D721Med (cell line): Measurements from ENCODE around the gene CEACAM16.

Experiments used
- DNase-seq: peaks from one replicate; pipeline ENCODE4 v3.0.0; 2011; ENCODE audit warnings: low spot score; ENCODE audit not compliant: insufficient read length
- FAIRE-seq: peaks from 2 replicates; lab custom pipeline; 2011; peaks lifted over from hg19 to GRCh38; lab: Jason Lieb, UNC
- TF ChIP-seq, protein P1 (sequence below): IDR thresholded peaks from 2 replicates; pipeline ENCODE4 v1.5.1; 2012; ENCODE audit warnings: mild to moderate bottlenecking, control low read depth; ENCODE audit not compliant: insufficient read depth; ENCODE audit errors: missing control alignments

The CEACAM16 gene

DNA sequence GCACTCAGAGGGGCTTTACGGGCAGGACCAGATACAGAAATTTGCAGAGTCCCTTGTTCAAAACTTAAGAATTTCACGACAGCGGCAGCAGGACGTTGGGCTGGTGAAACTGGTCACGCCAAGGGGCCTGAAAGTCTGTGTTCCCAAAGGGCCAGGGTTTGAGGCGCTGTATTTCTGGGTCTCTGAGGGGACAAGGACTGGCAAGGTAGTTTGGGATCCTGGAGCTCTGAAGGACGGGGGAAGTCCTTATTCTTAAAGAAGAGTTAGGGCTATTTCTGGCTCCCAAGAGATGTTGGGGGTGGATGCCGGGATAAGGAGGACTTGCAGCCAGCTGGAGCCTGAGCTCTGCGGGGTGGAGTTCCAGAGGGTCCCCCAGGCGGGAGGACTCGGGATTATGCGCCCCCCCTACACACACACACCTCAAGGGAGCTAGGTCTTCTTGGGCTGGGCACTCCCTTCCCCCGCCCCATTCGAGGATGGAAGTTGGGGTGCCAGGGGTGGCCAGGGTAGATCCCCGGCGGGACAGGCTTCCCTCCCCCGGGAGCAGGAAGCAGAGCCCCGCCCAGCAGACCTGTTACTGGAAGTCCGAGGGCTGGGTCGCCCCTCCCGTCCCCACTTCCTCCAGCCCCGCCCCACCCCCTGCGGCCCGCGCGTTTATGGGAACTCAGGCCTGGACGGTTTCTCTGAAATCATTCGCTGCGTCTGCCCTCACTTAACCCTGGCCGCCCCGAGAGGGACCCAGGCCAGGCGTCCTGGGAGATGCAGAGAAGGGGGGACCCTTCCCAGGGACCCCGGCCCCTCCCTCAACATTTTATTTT, 55.2 kb downstream of the CEACAM16 start:
- FAIRE-seq (no peak), DNase-seq (no peak)
- TF ChIP-seq, protein P1, sequence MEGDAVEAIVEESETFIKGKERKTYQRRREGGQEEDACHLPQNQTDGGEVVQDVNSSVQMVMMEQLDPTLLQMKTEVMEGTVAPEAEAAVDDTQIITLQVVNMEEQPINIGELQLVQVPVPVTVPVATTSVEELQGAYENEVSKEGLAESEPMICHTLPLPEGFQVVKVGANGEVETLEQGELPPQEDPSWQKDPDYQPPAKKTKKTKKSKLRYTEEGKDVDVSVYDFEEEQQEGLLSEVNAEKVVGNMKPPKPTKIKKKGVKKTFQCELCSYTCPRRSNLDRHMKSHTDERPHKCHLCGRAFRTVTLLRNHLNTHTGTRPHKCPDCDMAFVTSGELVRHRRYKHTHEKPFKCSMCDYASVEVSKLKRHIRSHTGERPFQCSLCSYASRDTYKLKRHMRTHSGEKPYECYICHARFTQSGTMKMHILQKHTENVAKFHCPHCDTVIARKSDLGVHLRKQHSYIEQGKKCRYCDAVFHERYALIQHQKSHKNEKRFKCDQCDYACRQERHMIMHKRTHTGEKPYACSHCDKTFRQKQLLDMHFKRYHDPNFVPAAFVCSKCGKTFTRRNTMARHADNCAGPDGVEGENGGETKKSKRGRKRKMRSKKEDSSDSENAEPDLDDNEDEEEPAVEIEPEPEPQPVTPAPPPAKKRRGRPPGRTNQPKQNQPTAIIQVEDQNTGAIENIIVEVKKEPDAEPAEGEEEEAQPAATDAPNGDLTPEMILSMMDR = no peak

DNA sequence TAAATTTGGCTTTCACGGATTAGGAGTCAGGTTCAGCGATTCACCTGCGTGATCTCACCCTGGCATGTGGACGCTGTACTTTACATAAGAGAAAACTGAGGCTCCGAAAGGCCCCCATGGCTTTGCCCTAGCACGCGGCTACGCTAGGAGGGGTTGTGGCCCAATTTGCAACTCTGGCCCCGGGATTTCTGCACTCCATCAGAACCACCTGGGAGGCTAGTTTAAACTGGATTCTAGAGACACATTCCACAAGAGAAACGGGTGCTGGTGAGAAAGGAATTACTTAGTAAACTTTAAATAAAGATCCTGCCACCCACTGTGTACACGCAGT, 55.8 kb downstream of the CEACAM16 start:
- FAIRE-seq (no peak), DNase-seq (no peak)
- TF ChIP-seq, protein P1 = no peak

DNA sequence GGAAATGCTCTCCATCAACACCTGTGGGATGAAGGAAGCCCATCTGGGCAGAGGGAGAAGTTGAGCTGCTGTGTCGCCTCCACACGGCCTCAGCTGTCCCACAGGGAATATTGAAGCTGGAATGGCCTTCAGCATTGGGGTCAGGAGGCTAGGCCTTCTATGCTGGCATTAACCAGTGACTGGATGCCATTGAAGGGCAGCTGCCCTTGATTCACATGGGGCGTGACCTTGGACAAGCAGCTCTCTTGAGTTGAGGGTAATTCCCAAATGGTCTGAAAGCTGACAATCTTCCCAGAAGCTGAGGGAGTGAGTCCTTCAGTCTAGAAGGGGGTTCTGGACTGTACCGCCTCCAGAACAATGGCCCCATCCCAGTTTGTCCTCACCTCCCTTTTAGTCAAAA, 56.3 kb downstream of the CEACAM16 start:
- no peak for FAIRE-seq
- TF ChIP-seq, protein P1 = no peak
- no peak for DNase-seq

DNA sequence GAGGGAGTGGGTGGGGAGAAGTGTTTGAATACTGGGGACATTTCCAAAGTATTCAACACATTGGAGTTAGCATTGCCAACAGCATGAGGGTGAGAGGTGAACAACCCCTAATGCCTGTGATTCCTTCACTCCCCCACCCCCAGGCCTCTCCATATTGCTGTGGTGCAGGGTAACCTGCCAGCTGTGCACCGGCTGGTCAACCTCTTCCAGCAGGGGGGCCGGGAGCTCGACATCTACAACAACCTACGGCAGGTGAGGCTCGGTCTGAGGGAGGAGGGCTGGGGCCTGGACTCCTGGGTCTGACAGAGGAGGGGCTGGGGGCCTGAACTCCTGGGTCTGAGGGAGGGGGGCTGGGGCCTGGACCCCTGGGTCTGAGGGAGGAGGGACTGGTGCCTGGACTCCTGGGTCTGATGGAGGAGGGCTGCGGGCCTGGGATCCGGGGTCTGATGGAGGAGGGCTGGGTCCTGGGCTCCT, 57.2 kb downstream of the CEACAM16 start:
- FAIRE-seq (no peak), DNase-seq (no peak)
- TF ChIP-seq, protein P1 = no peak

DNA sequence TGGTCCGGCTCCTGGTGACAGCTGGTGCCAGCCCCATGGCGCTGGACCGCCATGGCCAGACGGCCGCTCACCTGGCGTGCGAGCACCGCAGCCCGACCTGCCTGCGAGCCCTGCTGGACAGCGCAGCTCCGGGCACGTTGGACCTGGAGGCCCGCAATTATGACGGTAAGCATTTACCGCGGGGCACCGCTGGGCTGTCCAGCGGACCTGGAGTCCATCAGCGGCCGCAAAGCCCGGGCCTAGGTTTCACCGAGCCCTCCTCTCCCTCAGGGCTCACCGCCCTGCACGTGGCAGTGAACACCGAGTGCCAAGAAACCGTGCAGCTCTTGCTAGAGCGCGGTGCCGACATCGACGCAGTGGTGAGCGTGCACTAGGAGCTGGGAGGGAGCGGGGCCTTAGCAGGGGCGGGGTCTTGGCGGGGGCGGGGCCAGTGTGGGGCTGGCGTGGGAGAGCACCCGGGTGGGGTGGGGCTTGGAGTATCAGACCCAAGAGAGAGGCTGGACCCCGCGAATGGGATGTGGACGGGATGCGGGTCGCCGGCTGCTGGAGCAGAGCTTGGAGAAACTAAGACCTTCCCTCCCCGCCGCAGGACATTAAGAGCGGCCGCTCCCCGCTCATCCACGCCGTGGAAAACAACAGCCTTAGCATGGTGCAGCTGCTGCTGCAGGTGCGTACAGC, 58.2 kb downstream of the CEACAM16 start:
- TF ChIP-seq, protein P1 = no peak
- DNase-seq = peak; percentile 93
- no peak for FAIRE-seq

DNA sequence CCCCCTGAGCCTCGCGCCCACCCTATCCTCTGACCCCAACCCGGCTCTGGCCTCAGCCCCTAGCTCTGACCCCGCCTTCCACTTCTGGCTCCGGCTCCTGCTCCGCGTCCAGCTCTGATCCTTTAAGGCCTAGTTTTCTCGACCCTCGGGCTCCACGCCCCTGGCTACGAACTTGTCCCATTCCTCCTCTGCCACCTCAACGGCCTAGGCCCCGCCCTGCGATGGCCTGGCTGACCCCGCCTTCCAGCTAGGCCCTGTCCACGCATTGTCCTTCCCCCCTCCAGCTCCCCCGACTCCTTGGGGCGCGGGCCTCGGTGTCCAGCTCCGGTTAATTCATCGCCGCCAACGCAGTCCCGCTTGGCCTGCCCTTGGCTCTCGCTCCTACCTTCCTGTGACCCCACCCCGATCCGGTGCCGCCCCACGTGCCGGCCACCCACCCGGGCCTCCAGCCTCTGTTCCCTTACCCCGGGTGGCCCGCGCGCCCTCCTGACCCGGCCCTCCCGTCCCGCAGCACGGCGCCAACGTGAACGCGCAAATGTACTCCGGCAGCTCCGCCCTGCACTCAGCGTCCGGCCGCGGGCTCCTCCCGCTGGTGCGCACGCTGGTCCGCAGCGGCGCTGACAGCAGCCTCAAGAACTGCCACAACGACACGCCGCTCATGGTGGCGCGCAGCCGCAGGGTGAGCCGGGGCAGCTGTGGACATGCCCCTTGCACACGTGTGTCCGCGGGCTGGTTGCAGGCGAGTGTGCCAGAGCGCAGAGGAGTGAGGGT, 59.0 kb downstream of the CEACAM16 start:
- TF ChIP-seq, protein P1 = no peak
- DNase-seq (peak; percentile 53), FAIRE-seq (no peak)
